ENCODE measurements around the gene SIDT1.

GRCh38 chr3:113654310-113654709 lies 122.0 kb downstream of the SIDT1 start:
- TF ChIP-seq, protein P1, sequence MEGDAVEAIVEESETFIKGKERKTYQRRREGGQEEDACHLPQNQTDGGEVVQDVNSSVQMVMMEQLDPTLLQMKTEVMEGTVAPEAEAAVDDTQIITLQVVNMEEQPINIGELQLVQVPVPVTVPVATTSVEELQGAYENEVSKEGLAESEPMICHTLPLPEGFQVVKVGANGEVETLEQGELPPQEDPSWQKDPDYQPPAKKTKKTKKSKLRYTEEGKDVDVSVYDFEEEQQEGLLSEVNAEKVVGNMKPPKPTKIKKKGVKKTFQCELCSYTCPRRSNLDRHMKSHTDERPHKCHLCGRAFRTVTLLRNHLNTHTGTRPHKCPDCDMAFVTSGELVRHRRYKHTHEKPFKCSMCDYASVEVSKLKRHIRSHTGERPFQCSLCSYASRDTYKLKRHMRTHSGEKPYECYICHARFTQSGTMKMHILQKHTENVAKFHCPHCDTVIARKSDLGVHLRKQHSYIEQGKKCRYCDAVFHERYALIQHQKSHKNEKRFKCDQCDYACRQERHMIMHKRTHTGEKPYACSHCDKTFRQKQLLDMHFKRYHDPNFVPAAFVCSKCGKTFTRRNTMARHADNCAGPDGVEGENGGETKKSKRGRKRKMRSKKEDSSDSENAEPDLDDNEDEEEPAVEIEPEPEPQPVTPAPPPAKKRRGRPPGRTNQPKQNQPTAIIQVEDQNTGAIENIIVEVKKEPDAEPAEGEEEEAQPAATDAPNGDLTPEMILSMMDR (IDR thresholded peaks at IDR 0.05) = no peak
- TF ChIP-seq EZH2 (IDR thresholded peaks at IDR 0.05) = no peak
- TF ChIP-seq EZH2phosphoT487 (IDR thresholded peaks at IDR 0.05) = no peak

All from neural progenitor cell (in vitro differentiated cells).